Daoy (cell line): ENCODE data around the gene HMGB1. TPM values are rescaled to one million over a fixed set of nuclear protein-coding genes. Genes with fewer than 3 reads are reported as not detected.
"Not testable (repeated sequence)": the region's sequence is repeated elsewhere in the genome, so short reads cannot be mapped to it uniquely, and the experiment has no call there.

ENCODE experiments used
- DNase-seq: peaks from one replicate; pipeline ENCODE4 v3.0.0-alpha.2; 2015; ENCODE audit warnings: low read depth
- total RNA-seq: library from RNA; depleted of rRNA; stranded (reverse); fragments of >200 nt; shearing (Covaris generic); gene quantifications from 2 replicates; pipeline ENCODE4 v1.2.3, GENCODE V29; 2014

The HMGB1 gene
- total RNA-seq, 1 experiment from 2014 or later, result 814 TPM

- DNase-seq, result peak; percentile 39
These were observed 600 bp upstream of the HMGB1 start for GRCh38 chr13:30466358-30466714.

DNA sequence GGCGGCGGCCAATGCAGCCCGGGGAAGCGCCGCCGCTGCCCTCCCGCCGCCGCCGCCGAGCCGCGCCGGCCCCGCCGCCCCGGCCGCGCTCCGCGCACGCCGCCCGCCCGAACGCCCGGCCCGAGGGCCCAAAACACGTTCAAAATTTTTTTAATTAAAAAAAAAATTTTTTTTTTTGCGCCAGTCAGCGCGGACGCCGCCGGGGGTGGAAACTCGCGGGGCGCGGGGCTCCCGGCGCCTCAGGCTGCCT is 468 bp downstream of the HMGB1 start:
- DNase-seq, result no peak

- peak; percentile 77 for DNase-seq
These were observed 1.0 kb downstream of the HMGB1 start for GRCh38 chr13:30464496-30465342.

- DNase-seq, result peak; percentile 57
These were observed 1.8 kb downstream of the HMGB1 start for GRCh38 chr13:30463787-30464495.

- not testable (repeated sequence) for DNase-seq
These were observed 4.3 kb downstream of the HMGB1 start for GRCh38 chr13:30461279-30462066.

DNA sequence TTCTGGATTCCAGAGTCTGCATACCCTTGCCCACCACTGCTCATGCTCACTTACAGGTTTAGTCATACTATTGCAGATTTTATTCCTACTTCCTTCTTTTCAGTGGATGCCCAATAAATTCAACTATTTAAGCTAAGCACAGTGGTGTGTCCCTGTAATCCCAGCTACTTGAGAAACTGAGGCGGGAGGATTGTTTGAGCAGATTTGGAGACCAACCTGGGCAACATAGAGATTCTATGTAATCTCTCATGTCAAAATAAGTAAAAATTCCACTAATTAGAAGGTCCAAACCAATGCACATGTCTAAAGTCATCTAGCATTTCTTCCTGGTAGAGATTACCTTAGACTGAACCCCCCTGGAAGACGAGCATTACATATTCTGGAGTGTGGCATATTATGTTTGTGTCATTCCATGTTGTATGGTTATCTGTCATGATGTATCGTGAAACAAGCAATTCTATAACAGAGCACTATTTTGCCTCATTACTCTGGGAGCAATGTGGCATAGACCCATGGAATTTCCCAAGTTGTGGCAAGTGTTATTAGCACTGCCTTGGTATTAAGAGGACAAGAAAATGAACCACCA is 8.3 kb downstream of the HMGB1 start:
- DNase-seq, result no peak

GRCh38 chr13:30456290-30456689 is 9.4 kb downstream of the HMGB1 start:
- no peak for DNase-seq

DNA sequence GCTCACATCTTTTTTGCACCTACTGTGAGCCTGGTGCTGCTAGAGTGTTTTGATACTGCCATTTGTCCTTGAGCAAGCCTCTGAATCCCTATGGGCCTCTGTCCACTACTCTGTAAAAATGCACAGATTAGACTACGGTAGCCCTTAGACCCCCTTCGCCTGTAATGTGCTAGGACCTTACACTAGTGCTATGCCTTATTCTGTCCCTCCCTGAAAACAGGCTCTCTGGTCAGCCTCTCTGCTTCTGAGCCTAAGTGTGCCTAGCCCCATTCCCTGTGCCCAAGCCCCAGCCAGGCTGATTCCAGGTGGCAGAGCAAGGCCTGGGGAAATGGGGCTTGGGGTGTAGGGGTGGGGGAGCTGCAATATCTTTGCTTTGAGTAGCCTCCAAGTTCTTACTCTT is 10.7 kb downstream of the HMGB1 start:
- no peak for DNase-seq

GRCh38 chr13:30453727-30454126 is 12.0 kb downstream of the HMGB1 start:
- no peak for DNase-seq

- not testable (repeated sequence) for DNase-seq
These were observed 14.3 kb downstream of the HMGB1 start for GRCh38 chr13:30451476-30451875.

DNA sequence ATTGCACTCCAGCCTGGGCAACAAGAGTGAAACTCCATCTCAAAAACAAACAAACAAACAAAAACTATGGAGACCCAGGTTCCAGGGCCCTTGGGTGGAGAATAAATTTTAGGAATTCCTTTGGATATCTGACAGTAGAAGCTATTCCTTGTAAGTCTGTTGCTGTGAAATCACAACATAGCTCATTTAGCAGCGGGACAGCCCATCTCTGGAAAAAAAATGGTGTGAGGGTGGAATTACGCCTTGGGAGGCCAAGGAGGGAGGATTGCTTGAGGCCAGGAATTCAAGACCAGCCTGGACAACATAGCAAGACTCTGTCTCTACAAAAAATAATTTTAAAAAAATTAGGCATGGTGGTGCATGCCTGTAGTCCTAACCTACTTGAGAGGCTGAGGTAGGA is 15.7 kb downstream of the HMGB1 start:
- no peak for DNase-seq

DNA sequence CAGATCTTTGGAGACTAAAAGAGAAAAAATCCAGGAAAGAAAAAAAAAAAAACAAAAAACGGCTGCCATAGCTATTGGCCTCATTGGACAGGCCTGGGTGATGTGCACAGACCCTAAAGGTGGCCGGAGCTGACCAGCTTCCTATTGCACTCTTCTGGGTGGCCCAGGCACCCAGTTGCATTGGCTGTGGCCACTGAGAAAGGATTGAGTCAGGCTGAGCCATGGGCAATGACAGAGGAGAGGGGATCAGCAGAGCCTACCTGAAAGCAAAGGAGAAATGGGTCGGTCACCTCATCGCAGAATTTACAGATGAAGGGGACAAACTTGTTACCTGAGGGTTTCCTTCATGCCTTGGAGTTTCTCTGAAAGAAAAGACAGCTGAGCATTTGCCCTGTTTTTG is 17.3 kb downstream of the HMGB1 start:
- DNase-seq, result no peak

DNA sequence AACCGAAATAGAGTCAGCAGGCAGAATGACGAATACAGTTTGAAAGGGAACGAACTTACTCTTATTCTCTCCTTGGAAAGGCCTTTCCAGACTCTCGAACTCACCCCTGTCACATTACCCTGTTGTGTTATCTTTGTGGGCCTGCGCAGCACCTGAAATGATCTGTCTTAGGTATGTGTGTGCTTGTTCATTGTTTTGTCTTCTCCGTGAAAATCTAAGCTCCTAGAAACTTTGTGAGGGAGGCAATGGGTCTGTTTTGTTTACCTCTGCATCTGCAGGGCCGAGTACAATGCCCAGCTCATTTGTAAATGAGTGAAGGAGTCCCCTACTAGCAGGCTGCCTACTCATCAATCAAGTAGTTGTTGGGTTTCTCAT is 19.6 kb downstream of the HMGB1 start:
- no peak for DNase-seq

GRCh38 chr13:30443957-30444404 is 21.8 kb downstream of the HMGB1 start:
- DNase-seq, result no peak

DNA sequence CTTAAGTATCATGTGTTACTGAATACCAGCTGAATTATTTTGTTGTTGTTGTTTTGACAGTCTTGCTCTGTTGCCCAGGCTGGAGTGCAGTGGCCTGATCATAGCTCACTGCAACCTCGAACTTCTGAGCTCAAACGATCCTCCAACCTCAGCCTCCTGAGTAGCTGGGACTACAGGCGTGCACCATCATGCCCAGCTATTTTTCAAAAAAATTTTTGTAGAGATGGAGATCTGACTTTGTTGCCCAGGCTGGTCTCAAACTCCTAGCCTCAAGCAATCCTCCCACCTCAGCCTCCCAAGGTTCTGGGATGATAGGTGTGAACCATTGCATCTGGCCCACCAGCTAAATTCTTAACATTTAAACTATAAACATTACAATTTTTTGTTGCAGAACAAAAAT is 22.2 kb downstream of the HMGB1 start:
- not testable (repeated sequence) for DNase-seq

GRCh38 chr13:30442926-30443325 is 22.8 kb downstream of the HMGB1 start:
- DNase-seq, result no peak

DNA sequence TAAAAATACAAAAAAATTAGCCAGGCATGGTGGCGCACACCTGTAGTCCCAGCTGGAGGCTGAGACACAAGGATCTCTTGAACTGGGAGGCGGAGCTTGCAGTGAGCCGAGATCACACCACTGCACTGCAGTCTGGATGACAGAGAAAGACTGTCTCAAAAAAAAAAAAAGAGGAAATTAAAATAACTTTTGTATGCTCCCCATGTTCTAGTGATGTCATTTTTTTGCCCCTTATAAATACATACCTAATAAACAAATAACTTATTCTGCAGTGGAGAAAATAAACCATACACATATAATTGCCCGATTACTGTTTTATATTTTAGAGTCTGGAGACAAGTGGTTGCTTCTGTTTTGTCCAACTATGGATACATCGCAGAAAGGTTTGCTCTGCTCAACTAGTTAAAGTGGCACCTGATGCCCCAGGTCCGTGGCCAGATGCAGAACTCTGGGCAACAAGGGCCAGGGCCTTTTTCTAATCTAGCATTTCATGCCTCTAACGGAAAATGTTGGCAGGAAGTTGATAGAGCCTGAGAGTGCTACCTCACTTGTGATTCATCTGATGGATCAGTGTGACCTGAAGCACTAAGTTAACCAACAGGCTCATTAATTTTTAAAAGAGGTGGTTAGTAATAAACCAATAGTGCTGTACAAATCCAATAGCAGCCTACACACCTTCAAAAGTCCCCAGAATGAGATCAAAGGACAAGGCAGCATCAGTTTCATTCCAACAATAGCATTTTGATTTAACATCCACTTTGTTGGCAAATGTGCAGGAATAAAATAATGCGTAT is 24.6 kb downstream of the HMGB1 start:
- DNase-seq, result no peak

DNA sequence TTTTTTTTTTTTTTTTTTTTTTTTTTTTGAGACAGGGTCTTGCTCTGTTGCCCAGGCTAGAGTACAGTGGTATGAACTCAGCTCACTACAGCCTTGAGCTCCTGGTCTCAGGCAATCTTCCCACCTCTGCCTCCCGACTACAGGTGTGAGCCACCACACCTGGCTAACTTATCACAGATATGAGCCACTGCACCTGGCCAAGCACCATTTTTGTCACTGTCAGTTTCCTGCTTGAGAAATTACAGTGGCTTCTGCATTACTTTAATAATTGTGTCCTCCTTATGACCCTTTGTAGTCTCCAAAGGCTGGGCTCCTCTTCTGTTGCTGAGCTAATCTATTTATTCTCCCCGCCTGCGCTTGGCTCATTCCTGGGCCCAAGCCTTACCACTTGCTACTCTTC is 27.4 kb downstream of the HMGB1 start:
- DNase-seq, result no peak

DNA sequence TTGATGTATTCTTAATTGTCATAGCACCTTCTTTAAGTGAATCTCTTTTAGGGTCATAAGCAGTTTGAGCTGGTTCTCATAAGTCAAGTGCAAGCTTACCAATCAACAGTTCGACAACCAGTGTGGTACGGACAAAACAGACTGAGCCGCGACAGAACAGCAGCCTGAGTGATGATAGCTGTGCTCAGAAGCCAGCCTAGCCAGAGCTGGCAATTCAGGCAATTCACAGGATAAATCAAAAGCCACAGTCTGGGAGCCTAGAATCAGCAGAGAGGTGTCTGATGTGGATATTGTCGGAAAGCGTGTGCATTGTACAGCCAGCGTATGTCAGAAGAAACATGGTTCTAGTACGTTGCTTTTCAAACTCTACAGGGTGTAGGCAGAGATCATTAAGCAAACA is 28.6 kb downstream of the HMGB1 start:
- DNase-seq, result no peak

DNA sequence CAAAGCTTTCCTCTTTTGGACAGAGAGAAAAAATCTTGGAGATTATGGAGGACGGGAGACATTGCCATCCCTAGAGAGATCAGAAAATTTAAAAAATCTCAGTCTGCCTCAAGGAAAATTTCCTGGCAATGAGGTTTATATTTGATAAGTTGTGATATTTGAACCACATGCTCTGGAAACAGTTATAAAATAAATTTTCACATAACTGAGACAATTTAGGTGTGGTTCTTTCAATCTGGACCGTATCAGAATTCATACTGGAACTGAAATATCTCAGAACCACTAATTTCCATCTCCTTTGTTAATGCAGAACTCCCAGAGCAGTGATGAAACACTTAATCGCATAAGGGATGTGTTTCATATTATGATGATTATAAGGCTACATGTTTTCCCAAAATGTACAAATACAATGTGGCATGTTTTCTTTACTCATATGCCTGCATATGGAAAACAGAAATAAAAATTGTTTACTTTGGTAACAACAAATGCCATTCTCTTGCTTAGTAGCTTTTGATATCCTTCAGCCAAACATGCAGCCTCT is 29.8 kb downstream of the HMGB1 start:
- DNase-seq, result no peak

GRCh38 chr13:30431269-30431940 is 34.3 kb downstream of the HMGB1 start:
- peak; percentile 27 for DNase-seq
